Erythroblast (primary cell): ENCODE data around the gene CDH13.

Experiments used
- GATA1 ChIP-seq: IDR thresholded peaks from 2 replicates; pipeline ENCODE4 v1.6.1; 2011; ENCODE audit warnings: low read depth, mild to moderate bottlenecking, control low read depth, low read length, moderate library complexity
- POLR2A ChIP-seq: IDR thresholded peaks from 2 replicates; pipeline ENCODE4 v1.6.1; 2011; ENCODE audit warnings: mild to moderate bottlenecking, low read length

DNA sequence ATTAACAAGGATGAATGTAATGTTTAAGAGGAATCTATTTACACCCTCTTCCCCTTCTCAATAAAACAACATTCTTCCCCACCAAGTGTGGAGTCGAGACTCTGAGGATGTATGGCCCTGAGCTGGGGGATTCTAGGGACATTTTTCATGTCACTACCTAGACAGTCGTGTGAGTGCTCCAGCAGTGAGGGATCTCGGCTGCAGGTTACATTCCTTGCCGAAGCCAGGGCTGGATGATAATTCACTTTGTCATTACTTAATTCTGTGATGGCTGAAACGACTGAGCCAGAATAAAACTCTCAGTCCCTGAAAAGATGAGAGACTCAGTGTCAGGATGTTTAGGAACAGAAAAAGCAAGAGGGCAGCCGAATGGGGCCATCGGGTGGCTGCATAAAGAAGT lies 1074.1 kb downstream of the CDH13 start:
- TF ChIP-seq POLR2A (no peak), GATA1 (no peak)
